Fibroblast of upper back skin (primary cell): ENCODE data around the gene MGLL.

ENCODE experiments used
- DNase-seq: peaks from one replicate; pipeline ENCODE4 v3.0.0-alpha.2; 2013

The MGLL gene

GRCh38 chr3:127822041-127822681 is at the start of gene MGLL:
TSS of gene MGLL (minus strand) at chr3:127822515. CDS start at chr3:127822318, 197 bp downstream.
- DNase-seq: peak; percentile 56

GRCh38 chr3:127870156-127870555 is 47.8 kb upstream of the MGLL start:
- no peak for DNase-seq

GRCh38 chr3:127867986-127868385 is 45.7 kb upstream of the MGLL start:
- DNase-seq: no peak

- no peak for DNase-seq
Measured at GRCh38 chr3:127867412-127867811, 45.1 kb upstream of the MGLL start.

- peak; percentile 70 for DNase-seq
Measured at GRCh38 chr3:127865941-127866340, 43.6 kb upstream of the MGLL start.

- DNase-seq: no peak
Measured at GRCh38 chr3:127860211-127860696, 37.9 kb upstream of the MGLL start.

GRCh38 chr3:127859730-127860129 is 37.4 kb upstream of the MGLL start:
- DNase-seq: no peak

- no peak for DNase-seq
Measured at GRCh38 chr3:127858937-127859336, 36.6 kb upstream of the MGLL start.

- no peak for DNase-seq
Measured at GRCh38 chr3:127858521-127858920, 36.2 kb upstream of the MGLL start.

- DNase-seq: peak; percentile 10
Measured at GRCh38 chr3:127857333-127857732, 35.0 kb upstream of the MGLL start.

- no peak for DNase-seq
Measured at GRCh38 chr3:127856801-127857200, 34.5 kb upstream of the MGLL start.

- no peak for DNase-seq
Measured at GRCh38 chr3:127855246-127855645, 32.9 kb upstream of the MGLL start.

GRCh38 chr3:127853681-127854080 is 31.4 kb upstream of the MGLL start:
- no peak for DNase-seq

GRCh38 chr3:127851899-127852298 is 29.6 kb upstream of the MGLL start:
- no peak for DNase-seq

- no peak for DNase-seq
Measured at GRCh38 chr3:127849368-127849767, 27.1 kb upstream of the MGLL start.

GRCh38 chr3:127848131-127849129 is 26.1 kb upstream of the MGLL start:
- DNase-seq: peak; percentile 28

- no peak for DNase-seq
Measured at GRCh38 chr3:127847236-127847720, 25.0 kb upstream of the MGLL start.

GRCh38 chr3:127846576-127846975 is 24.3 kb upstream of the MGLL start:
- DNase-seq: no peak

- no peak for DNase-seq
Measured at GRCh38 chr3:127844326-127844942, 22.1 kb upstream of the MGLL start.

GRCh38 chr3:127840671-127841070 is 18.4 kb upstream of the MGLL start:
- no peak for DNase-seq

GRCh38 chr3:127839099-127839498 is 16.8 kb upstream of the MGLL start:
- DNase-seq: no peak

GRCh38 chr3:127835993-127836882 is 13.9 kb upstream of the MGLL start:
- DNase-seq: no peak
